Heart left ventricle (tissue), 13 donors: ENCODE results near the gene MOGAT3.

ENCODE experiments used
- CTCF ChIP-seq, 12 donors: fragments of 200-600 bp; sonication (generic) in 4 of 12; IDR thresholded peaks; one replicate each; pipeline versions ENCODE4 v1.5.0 to v1.8.0; 2018 to 2022; ENCODE audit warnings: antibody characterized with exemption in 12 of 12, mild to moderate bottlenecking in 5 of 12
- POLR2A ChIP-seq, 2 donors: fragments of 450-650 bp; IDR thresholded peaks; one replicate each; pipeline ENCODE4 v1.6.1; 2017; ENCODE audit warnings: antibody characterized with exemption in 2 of 2, mild to moderate bottlenecking in 2 of 2, moderate library complexity in 2 of 2
- donor health status: ischemic (EF 13 %, LVEDD 7.1; RV severe dilation, severe dysfunction).
- donor health status: DM: no; HTN: yes; CAD: no.
- donor health status: DM: no; HTN: no; CAD: no.
- donor health status: ischemic (EF 25% LVEDD 6.9; RV normal size, moderate dysfunction).
- donor health status: ischemic (EF 25% LVEDD 5.7; RV mildly dilated, moderate dysfunction).
- donor health status: ischemic (EF 35%, LVEDD 5.7; RV mildly dilated, moderate dysfunction).
- donor health status: nonischemic (EF 11% LVEDD 7.7; RV severe dilation, severe dysfunction).
- donor health status: DM: yes; HTN: yes; CAD: no.
- donor health status: PGD.
- donor health status: ischemic (EF 29% LVEDD 5.4; RV normal size, mild dysfunction).
- donor health status: nonischemic (EF 23%, LVEDD 6.1; RV moderate dilation, normal function).

- TF ChIP-seq CTCF (IDR thresholded peaks at IDR 0.05) (no peak), POLR2A (IDR thresholded peaks at IDR 0.05) (no peak)
Observed at GRCh38 chr7:101195884-101196283, 5.0 kb downstream of the MOGAT3 start.
